ENCODE data around the gene PDZD2. TPM values are rescaled to one million over a fixed set of nuclear protein-coding genes. Genes with fewer than 3 reads are reported as not detected.
"Not testable (repeated sequence)": the region's sequence is repeated elsewhere in the genome, so short reads cannot be mapped to it uniquely, and the experiment has no call there.

PDZD2 gene
- total RNA-seq, 2 experiments from 2014 or later: 0.04 to 0.14 TPM

DNA sequence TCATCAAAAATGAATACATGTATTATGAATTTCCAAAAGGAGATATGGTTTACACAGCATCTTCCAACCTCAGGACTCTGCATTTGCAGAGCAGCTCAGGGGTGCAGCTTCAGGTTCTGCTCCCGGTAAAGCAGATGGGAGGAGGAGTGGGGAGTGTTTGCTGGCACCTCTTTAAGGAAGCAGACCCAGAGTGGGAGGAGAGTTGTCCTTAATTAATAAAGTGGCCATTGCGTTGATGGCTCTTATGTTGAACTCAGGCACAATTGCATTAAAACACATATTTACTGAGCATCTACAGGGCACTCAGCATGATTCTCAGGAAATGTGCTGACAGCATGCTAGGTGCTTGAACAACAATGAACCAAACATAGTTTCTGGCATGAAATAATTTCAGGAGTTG lies 121.0 kb downstream of the PDZD2 start:
- H3K4me1 Mint-ChIP-seq: no peaks in the 10 kb centered on the region
- no peaks in the 10 kb centered on the region for H3K9me3 Mint-ChIP-seq (ENCODE audit: low read depth)
- no peaks in the 10 kb centered on the region for H3K36me3 Mint-ChIP-seq (ENCODE audit: low read depth)
- no peak overlapping the region for H3K4me3 Mint-ChIP-seq
- no peak overlapping the region for H3K27ac Mint-ChIP-seq
- ChIA-PET POLR2A (no interaction called here), CTCF (no interaction called here)
- intact Hi-C loops (cut with DNase I, micrococcal nuclease): no loop called here
- no peak for DNase-seq
- no peak for ATAC-seq
- no peaks in the 10 kb centered on the region for H3K27me3 Mint-ChIP-seq

DNA sequence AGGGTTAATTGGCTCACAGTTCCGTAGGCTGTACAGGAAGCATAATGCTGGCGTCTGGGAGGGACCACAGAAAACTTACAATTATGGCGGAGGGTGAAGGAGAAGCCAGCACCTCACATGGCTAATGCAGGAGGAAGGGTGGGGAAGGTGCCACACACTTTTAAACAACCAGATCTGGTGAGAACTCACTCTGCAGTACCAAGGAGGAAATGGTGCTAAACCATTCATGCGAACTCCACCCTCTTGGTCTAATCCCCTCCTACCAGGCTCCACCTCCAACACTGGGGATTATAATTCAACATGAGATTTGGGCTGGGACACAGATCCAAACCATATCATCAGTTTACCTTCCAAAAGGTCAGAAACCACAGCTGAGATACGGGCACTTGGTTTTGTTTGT lies 122.9 kb downstream of the PDZD2 start:
- Mint-ChIP-seq H3K9me3 (ENCODE audit: low read depth) (no peaks in the 10 kb centered on the region), H3K4me1 (no peaks in the 10 kb centered on the region), H3K27me3 (no peaks in the 10 kb centered on the region), H3K36me3 (ENCODE audit: low read depth) (no peaks in the 10 kb centered on the region), H3K27ac (no peak overlapping the region), H3K4me3 (no peak overlapping the region)
- ATAC-seq (no peak), DNase-seq (no peak)
- ChIA-PET POLR2A (no interaction called here), CTCF (no interaction called here)
- intact Hi-C loops (cut with DNase I, micrococcal nuclease): no loop called here

DNA sequence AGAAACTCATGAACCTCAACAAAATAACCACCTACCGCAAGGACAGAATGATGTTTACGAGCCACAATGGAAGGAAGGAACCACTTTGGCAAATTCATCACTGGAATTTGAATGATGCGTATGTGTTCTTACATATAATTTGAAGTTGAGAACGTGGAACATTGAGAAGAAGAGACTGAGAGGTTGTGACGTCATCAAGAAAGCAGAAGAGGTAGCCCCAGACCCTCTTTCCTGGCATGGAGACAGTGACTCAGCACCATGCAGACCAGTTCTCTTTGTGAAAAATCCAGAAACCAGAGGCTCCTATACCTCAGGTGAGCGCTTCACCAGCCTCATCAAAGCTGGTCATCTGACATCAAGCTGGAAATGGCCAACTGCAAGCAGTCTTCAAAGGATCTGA lies 124.5 kb downstream of the PDZD2 start:
- POLR2A ChIA-PET: no interaction called here
- H3K9me3 Mint-ChIP-seq (ENCODE audit: low read depth): no peaks in the 10 kb centered on the region
- H3K27ac Mint-ChIP-seq: no peak overlapping the region
- H3K4me1 Mint-ChIP-seq: no peaks in the 10 kb centered on the region
- H3K36me3 Mint-ChIP-seq (ENCODE audit: low read depth): no peaks in the 10 kb centered on the region
- CTCF ChIA-PET: no interaction called here
- no peak for DNase-seq
- intact Hi-C loops (cut with DNase I, micrococcal nuclease): no loop called here
- no peak overlapping the region for H3K4me3 Mint-ChIP-seq
- no peak for ATAC-seq
- no peaks in the 10 kb centered on the region for H3K27me3 Mint-ChIP-seq

DNA sequence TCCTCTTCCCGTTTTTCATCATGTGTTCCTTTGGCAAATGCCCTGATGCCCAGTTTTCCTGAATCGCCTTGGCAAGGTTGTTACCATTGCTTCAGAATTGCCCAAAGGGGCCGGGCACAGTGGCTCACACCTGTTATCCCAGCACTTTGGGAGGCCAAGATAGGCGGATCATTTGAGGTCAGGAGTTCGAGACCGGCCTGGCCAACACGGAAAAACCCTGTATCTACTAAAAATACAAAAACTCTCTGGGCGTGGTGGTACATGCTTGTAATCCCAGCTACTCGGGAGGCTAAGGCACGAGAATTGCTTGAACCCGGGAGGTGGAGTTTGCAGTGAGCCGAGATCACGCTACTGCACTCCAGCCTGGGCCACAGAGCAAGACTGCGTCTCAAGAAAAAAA lies 125.8 kb downstream of the PDZD2 start:
- H3K9me3 Mint-ChIP-seq (ENCODE audit: low read depth); H3K4me3 Mint-ChIP-seq; POLR2A ChIA-PET; CTCF ChIA-PET; H3K27ac Mint-ChIP-seq; H3K27me3 Mint-ChIP-seq; ATAC-seq; H3K4me1 Mint-ChIP-seq; intact Hi-C loops (cut with DNase I, micrococcal nuclease); DNase-seq; H3K36me3 Mint-ChIP-seq (ENCODE audit: low read depth): not testable (repeated sequence)

DNA sequence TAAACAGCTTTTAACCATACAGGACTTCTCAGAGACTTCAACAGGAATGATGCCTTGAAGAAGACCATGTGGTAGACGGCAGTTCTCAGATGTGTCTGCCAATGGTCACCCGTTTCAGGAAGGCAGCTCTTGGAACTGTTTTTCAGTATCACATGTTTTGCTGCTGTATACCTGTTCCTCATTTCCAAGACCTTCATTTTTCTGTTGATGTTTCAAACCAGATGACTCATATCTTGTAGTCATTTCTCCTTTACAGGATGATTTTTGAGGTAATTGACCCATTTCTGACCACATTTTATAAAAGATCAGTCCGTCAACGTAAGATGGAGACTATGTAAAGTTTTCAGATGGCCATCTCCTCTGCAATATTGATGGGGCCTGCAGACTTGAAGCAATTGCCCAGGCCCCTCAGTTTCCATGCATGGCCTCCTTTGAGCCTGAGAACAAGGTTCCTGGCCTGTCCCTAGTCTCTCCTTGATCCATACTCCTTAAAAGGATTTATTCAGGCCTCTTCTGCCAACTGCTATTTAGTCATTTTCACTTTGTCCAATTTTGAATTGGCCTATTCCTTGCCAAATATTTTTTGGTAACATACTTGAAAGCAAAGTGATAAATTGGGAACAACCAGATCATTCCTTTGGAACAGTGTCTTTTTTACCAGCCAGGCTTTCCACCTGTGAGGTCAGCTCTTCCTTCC lies 128.6 kb downstream of the PDZD2 start:
- no peak overlapping the region for H3K27ac Mint-ChIP-seq
- H3K4me3 Mint-ChIP-seq: no peak overlapping the region
- DNase-seq: no peak
- H3K4me1 Mint-ChIP-seq: peaks cover 8% of the 10 kb centered on the region
- no peak for ATAC-seq
- intact Hi-C loops (cut with DNase I, micrococcal nuclease): no loop called here
- no peaks in the 10 kb centered on the region for H3K36me3 Mint-ChIP-seq (ENCODE audit: low read depth)
- CTCF ChIA-PET: interaction anchor here (0.8 kb wide), 1 partner anchor 61 kb away, joined by 4 read pairs; no protein-coding TSS in a partner anchor
- H3K27me3 Mint-ChIP-seq: no peaks in the 10 kb centered on the region
- no peaks in the 10 kb centered on the region for H3K9me3 Mint-ChIP-seq (ENCODE audit: low read depth)
- POLR2A ChIA-PET: no interaction called here

DNA sequence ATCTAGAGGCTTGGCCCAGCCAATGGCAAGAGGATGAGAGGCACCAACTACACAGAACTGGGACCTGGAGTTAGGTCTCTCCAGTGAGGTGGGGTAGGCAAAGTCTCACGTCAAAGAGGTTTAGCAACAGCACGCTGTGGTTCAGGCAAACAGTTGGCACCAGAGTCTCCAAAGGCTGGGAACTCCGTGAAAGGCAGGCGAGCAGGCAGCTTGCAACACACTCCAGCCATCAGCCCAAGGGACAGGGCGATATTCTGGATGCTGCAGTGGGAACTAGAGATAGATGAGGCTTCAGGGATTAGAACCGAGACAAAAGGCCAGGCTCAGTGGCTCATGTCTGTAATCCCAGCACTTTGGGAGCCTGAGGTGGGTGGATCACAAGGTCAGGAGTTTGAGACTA lies 129.1 kb downstream of the PDZD2 start:
- intact Hi-C loops (cut with DNase I, micrococcal nuclease): no loop called here
- H3K36me3 Mint-ChIP-seq (ENCODE audit: low read depth): no peaks in the 10 kb centered on the region
- no peak overlapping the region for H3K27ac Mint-ChIP-seq
- ChIA-PET POLR2A (no interaction called here), CTCF (interaction anchor here (0.8 kb wide), 1 partner anchor 61 kb away, joined by 4 read pairs; no protein-coding TSS in a partner anchor)
- DNase-seq (no peak), ATAC-seq (no peak)
- H3K4me1 Mint-ChIP-seq: peaks cover 8% of the 10 kb centered on the region
- no peaks in the 10 kb centered on the region for H3K9me3 Mint-ChIP-seq (ENCODE audit: low read depth)
- no peak overlapping the region for H3K4me3 Mint-ChIP-seq
- H3K27me3 Mint-ChIP-seq: no peaks in the 10 kb centered on the region

DNA sequence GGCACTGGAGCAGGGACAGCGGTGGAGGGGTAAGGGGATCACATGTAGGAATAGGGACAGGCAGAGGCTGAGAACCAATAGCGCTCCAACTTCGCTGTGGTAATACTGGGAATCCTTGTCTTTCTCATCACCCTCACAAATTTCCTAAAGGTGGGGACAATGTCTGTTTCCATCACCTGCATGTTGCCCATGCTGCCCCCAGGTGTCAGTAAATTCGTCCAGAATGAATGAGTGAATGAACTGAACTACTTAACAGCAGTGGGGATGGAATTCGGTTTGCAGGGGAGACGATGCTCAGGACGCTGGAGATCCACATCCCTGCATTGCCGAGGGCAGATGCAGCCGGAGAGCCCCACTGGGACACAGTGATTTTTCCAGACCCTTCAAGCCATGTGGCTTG lies 129.9 kb downstream of the PDZD2 start:
- CTCF ChIA-PET: interaction anchor here (0.8 kb wide), 1 partner anchor 60 kb away, joined by 4 read pairs; no protein-coding TSS in a partner anchor
- POLR2A ChIA-PET: interaction anchor here (0.6 kb wide), 1 partner anchor 824 kb away, joined by 3 read pairs; no protein-coding TSS in a partner anchor
- DNase-seq: no peak

DNA sequence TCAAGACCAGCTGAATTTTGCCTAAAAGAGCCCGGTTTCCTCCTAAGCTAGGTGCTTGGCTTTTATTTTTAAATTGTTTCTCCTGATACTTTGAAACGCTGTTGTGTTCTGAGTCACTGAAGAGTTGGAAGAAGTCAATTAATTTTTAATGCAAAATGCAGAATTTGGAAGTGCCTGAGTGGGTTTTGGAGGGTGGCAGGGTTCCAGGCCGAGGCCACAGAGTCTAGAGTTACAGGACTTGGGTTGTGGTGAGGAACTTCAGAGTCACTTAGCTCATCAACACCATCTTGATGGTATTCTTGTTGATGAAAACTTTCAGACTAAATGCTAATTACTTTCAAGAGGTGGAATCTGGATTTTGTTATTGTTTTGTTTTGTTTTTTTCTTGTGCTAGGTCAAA lies 130.6 kb downstream of the PDZD2 start:
- Mint-ChIP-seq H3K27me3 (no peaks in the 10 kb centered on the region), H3K36me3 (ENCODE audit: low read depth) (no peaks in the 10 kb centered on the region), H3K9me3 (ENCODE audit: low read depth) (no peaks in the 10 kb centered on the region), H3K27ac (no peak overlapping the region), H3K4me3 (no peak overlapping the region), H3K4me1 (peaks cover 8% of the 10 kb centered on the region)
- POLR2A ChIA-PET: interaction anchor here (0.6 kb wide), 1 partner anchor 823 kb away, joined by 3 read pairs; no protein-coding TSS in a partner anchor
- CTCF ChIA-PET: no interaction called here
- intact Hi-C loops (cut with DNase I, micrococcal nuclease): no loop called here
- ATAC-seq (no peak), DNase-seq (no peak)

More for the DNA sequence above, 129.9 kb downstream of the PDZD2 start:
- peaks cover 8% of the 10 kb centered on the region for H3K4me1 Mint-ChIP-seq
- H3K27ac Mint-ChIP-seq: no peak overlapping the region
- H3K27me3 Mint-ChIP-seq: no peaks in the 10 kb centered on the region
- intact Hi-C loops (cut with DNase I, micrococcal nuclease): no loop called here
- H3K9me3 Mint-ChIP-seq (ENCODE audit: low read depth): no peaks in the 10 kb centered on the region
- no peak for ATAC-seq
- H3K4me3 Mint-ChIP-seq: no peak overlapping the region
- no peaks in the 10 kb centered on the region for H3K36me3 Mint-ChIP-seq (ENCODE audit: low read depth)

DNA sequence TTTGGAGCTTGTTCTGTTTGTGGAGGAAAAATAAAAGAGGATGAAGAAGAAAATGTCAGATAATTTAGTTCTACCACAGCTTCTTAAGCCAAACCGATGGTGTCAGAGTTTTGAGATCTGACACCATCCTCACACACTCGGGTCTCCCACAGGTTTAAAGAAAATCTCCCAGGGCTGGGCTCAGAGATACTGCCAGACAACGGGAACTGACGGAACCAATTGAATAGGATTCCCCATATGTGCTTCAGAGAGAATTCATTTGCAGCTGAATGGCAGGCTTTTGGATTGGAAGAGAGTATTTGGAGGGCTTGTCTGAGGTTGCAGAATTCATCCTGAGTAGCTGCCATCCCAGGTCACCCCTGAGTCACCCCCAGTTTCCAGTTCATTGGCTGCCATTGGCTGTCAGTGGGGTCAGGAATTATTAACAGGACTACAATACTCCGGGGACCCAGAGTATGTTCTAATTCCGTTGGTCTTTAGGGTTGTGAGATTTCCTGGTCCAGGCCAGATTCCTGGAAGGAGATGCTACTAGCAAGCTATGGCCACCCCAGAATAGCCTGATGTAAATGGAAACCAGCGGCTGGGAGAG lies 131.3 kb downstream of the PDZD2 start:
- H3K4me3 Mint-ChIP-seq: no peak overlapping the region
- H3K27ac Mint-ChIP-seq: no peak overlapping the region
- peaks cover 8% of the 10 kb centered on the region for H3K4me1 Mint-ChIP-seq
- ATAC-seq (no peak), DNase-seq (no peak)
- CTCF ChIA-PET: interaction anchor here (0.6 kb wide), 1 partner anchor 8 kb away, joined by 3 read pairs; no protein-coding TSS in a partner anchor
- H3K27me3 Mint-ChIP-seq: no peaks in the 10 kb centered on the region
- H3K9me3 Mint-ChIP-seq (ENCODE audit: low read depth): no peaks in the 10 kb centered on the region
- intact Hi-C loops (cut with DNase I, micrococcal nuclease): no loop called here
- no peaks in the 10 kb centered on the region for H3K36me3 Mint-ChIP-seq (ENCODE audit: low read depth)
- POLR2A ChIA-PET: no interaction called here

DNA sequence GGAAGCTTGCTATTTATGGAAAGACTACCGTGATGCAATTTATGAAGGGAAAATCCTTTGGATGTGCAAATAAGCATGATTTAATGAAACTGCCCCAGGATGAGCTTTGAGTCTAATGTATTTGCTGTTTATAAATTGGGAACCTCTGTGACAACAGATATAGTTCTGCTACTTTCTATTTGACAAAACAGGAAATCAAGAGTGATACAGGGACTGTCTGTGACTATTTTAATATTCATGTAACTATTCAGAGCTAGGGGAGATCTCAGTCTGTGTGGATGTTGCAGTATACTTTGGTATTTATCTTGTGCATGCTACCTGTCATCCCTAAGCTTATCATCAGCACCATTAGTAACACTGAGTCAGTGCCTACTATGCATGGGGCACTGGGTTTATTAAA lies 132.1 kb downstream of the PDZD2 start:
- H3K9me3 Mint-ChIP-seq (ENCODE audit: low read depth): no peaks in the 10 kb centered on the region
- POLR2A ChIA-PET: no interaction called here
- H3K27me3 Mint-ChIP-seq: no peaks in the 10 kb centered on the region
- CTCF ChIA-PET: no interaction called here
- no peaks in the 10 kb centered on the region for H3K36me3 Mint-ChIP-seq (ENCODE audit: low read depth)
- H3K27ac Mint-ChIP-seq: no peak overlapping the region
- DNase-seq: no peak
- H3K4me1 Mint-ChIP-seq: peaks cover 8% of the 10 kb centered on the region
- intact Hi-C loops (cut with DNase I, micrococcal nuclease): no loop called here
- no peak overlapping the region for H3K4me3 Mint-ChIP-seq
- no peak for ATAC-seq

DNA sequence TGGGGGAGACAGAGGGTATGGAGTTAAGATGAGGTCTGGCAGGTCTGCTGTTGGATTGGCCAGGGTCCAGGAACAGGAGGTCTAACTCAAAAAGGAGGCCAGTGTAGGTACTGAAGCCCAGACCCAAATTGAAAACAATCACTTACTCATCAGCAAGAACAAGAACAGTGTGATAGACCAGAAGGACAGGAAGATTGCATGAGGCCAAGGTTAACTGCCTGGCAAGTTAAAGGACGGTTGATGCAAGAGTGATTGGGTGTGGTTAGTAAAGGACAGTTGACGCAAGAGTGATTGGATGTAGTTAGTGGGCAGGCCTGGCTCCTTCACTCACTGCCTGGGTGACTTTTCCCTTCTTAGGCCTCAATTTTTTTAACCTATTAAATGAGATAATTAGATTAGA lies 132.6 kb downstream of the PDZD2 start:
- Mint-ChIP-seq H3K4me3 (no peak overlapping the region), H3K9me3 (ENCODE audit: low read depth) (no peaks in the 10 kb centered on the region), H3K4me1 (peaks cover 8% of the 10 kb centered on the region), H3K27ac (no peak overlapping the region), H3K27me3 (no peaks in the 10 kb centered on the region), H3K36me3 (ENCODE audit: low read depth) (no peaks in the 10 kb centered on the region)
- DNase-seq: no peak
- ATAC-seq: no peak
- CTCF ChIA-PET: interaction anchor here (0.6 kb wide), 1 partner anchor 53 kb away, joined by 3 read pairs; no protein-coding TSS in a partner anchor
- POLR2A ChIA-PET: no interaction called here
- intact Hi-C loops (cut with DNase I, micrococcal nuclease): no loop called here

DNA sequence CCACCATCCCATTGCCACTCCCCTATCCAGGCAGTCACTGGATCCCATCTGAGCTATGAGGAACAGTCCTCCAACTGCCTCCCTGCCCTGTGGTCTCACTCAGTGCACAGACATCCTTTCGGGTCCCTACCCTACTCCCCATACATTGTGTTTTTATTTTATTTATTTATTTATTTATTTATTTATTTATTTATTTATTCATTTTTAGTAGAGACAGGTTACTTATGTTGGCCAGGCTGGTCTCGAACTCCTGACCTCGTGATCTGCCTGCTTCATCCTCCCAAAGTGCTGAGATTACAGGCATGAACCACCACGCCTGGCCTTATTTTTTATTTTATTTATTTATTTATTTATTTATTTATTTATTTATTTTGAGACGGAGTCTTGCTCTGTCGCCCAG lies 137.4 kb downstream of the PDZD2 start:
- H3K27ac Mint-ChIP-seq; DNase-seq; ATAC-seq; POLR2A ChIA-PET; H3K9me3 Mint-ChIP-seq (ENCODE audit: low read depth); H3K4me1 Mint-ChIP-seq; intact Hi-C loops (cut with DNase I, micrococcal nuclease); H3K36me3 Mint-ChIP-seq (ENCODE audit: low read depth); H3K27me3 Mint-ChIP-seq; H3K4me3 Mint-ChIP-seq: not testable (repeated sequence)
- CTCF ChIA-PET: interaction anchor here (0.6 kb wide), 1 partner anchor 138 kb away, joined by 3 read pairs; no protein-coding TSS in a partner anchor
